K562 (cell line): ENCODE data around the gene HMCN2. TPM values are rescaled to one million over a fixed set of nuclear protein-coding genes. Genes with fewer than 3 reads are reported as not detected.

Experiments used
- ARID2 ChIP-seq: fragments of 450-650 bp; IDR thresholded peaks from 2 replicates; pipeline ENCODE4 v1.6.1; 2017; ENCODE audit warnings: antibody characterized with exemption, mild to moderate bottlenecking
- BHLHE40 ChIP-seq: IDR thresholded peaks from 2 replicates; pipeline ENCODE4 v1.6.1; 2011; ENCODE audit warnings: low read length, improper control_type of control experiment
- CC2D1A ChIP-seq: fragments of 450-650 bp; IDR thresholded peaks from 2 replicates; pipeline ENCODE4 v1.6.1; 2017; ENCODE audit warnings: mild to moderate bottlenecking
- KDM1A ChIP-seq, 2 experiments: fragments of 450-650 bp; IDR thresholded peaks; 2 replicates each; pipeline ENCODE4 v1.6.1; 2016; ENCODE audit warnings: mild to moderate bottlenecking in 2 of 2
- MYC ChIP-seq, 2 experiments: fragments of 250-450 bp in 1 of 2; sonication (Bioruptor Pico) in 1 of 2; IDR thresholded peaks; 2 replicates each; pipeline versions ENCODE4 v1.5.1 to v1.6.1; 2012 to 2021; ENCODE audit warnings: low read depth in 2 of 2, borderline replicate concordance in 1 of 2, improper control_type of control experiment in 1 of 2, low read length in 1 of 2, mild to moderate bottlenecking in 1 of 2, moderate library complexity in 1 of 2
- NR2C2 ChIP-seq, 2 experiments: fragments of 200-800 bp in 1 of 2; sonication (Bioruptor generic) in 1 of 2; sonication (generic) in 1 of 2; formaldehyde crosslinking in 1 of 2; IDR thresholded peaks; 2 replicates each; pipeline versions ENCODE4 v1.6.1 to v1.8.0; 2016 to 2022; ENCODE audit warnings: mild to moderate bottlenecking in 1 of 2, missing compliant biosample characterization in 1 of 2, missing genetic modification characterization in 1 of 2, missing genetic modification reagents in 1 of 2
- PHB2 ChIP-seq: fragments of 450-650 bp; IDR thresholded peaks from 2 replicates; pipeline ENCODE4 v1.6.1; 2017; ENCODE audit warnings: low read depth
- PHF21A ChIP-seq: fragments of 450-650 bp; IDR thresholded peaks from 2 replicates; pipeline ENCODE4 v1.6.1; 2017; ENCODE audit warnings: low read depth, borderline replicate concordance
- PHTF2 ChIP-seq: fragments of 250-450 bp; sonication (Bioruptor Pico); IDR thresholded peaks from 2 replicates; pipeline ENCODE4 v1.5.0; 2021; ENCODE audit warnings: mild to moderate bottlenecking
- RAD21 ChIP-seq, 2 experiments: fragments of 250-450 bp in 1 of 2; fragments of 450-650 bp in 1 of 2; sonication (Bioruptor Pico) in 1 of 2; formaldehyde crosslinking in 1 of 2; IDR thresholded peaks in 1 of 2; conservative IDR thresholded peaks in 1 of 2; 2 replicates each; pipeline versions ENCODE4 v1.4.0 to v1.8.0; 2020 to 2022; ENCODE audit warnings: mild to moderate bottlenecking in 2 of 2, moderate library complexity in 1 of 2
- RB1 ChIP-seq: fragments of 450-650 bp; IDR thresholded peaks from 2 replicates; pipeline ENCODE4 v1.6.1; 2017; ENCODE audit warnings: low read depth, mild to moderate bottlenecking
- REST ChIP-seq, 2 experiments: fragments of 450-650 bp; formaldehyde crosslinking in 1 of 2; IDR thresholded peaks; 2 replicates each; pipeline versions ENCODE4 v1.4.0 to v1.6.1; 2014 to 2020; ENCODE audit warnings: mild to moderate bottlenecking in 2 of 2, borderline replicate concordance in 1 of 2, low read depth in 1 of 2
- ZFX ChIP-seq: sonication (generic); formaldehyde crosslinking; IDR thresholded peaks from 2 replicates; pipeline ENCODE4 v1.8.0; 2022; ENCODE audit warnings: mild to moderate bottlenecking, missing genetic modification reagents, moderate library complexity
- ZNF764 ChIP-seq: fragments of 250-450 bp; sonication (Bioruptor Pico); IDR thresholded peaks from 2 replicates; pipeline ENCODE4 v1.4.0; 2020; ENCODE audit warnings: low read depth, mild to moderate bottlenecking, moderate library complexity
- polyA plus RNA-seq, 8 experiments: library from polyadenylated mRNA; depleted of rRNA in 4 of 8; stranded (reverse) in 5 of 8; unstranded in 3 of 8; fragments of >200 nt; fragmentation: Nextera tagmentation in 2 of 8; fragmentation: Illumina TruSeq in 1 of 8; extraction: Ambion mirVana in 2 of 8; extraction: Trizol in 1 of 8; gene quantifications; 2 replicates each; pipeline versions ENCODE4 v1.2.1 to v1.2.3, GENCODE V29; 2011 to 2014; ENCODE audit warnings: inconsistent platforms in 1 of 8, missing spikeins in 1 of 8
- total RNA-seq, 7 experiments: library from RNA; depleted of rRNA in 6 of 7; stranded (reverse); fragments of >200 nt in 6 of 7; fragmentation: Illumina TruSeq in 2 of 7; extraction: Trizol in 2 of 7; gene quantifications; 2 replicates each; pipeline versions ENCODE4 v1.2.1 to v1.2.3, GENCODE V29; 2011 to 2021; ENCODE audit warnings: low replicate concordance in 1 of 7

HMCN2 gene
- total and polyA plus RNA-seq, 9 of the 15 experiments (the other 6 are each of a cell fraction or from before 2014, with no cell fraction given), result 0.01 TPM; not detected in 8

DNA sequence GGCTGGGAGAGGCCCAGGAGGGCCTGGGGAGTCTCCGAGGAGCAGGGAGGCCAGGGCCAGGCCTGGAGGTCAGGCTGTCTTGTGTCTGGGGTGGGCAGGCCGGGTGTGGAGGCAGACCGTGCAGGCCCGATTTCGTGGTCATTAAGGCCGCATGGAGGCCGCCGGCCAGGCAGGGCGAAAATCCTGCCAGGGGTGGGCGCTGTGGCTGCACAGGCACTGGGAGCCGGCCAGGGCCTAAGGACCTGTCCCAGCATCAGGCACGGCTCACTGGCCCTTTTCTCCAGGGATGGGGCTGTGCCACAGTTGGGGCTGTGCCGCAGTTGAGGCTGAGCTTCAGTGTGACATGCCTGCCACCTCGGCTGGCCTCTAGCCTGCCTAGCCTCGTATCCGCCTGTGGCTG is 215.1 kb downstream of the HMCN2 start (continued):
- 0 out of 2 replicates have a peak, but pooled peaks have one; percentile 31 for TF ChIP-seq NR2C2 (CRISPR knock-in tag; IDR thresholded peaks at IDR 0.05)
- no peak for TF ChIP-seq NR2C2 (tag; IDR thresholded peaks at IDR 0.05)
- TF ChIP-seq REST (IDR thresholded peaks at IDR 0.05; ENCODE audit: borderline replicate concordance), result peak; percentile 72
- TF ChIP-seq REST (CRISPR knock-in tag; IDR thresholded peaks at IDR 0.05; ENCODE audit: low read depth), result no peak
- no peak for TF ChIP-seq PHB2
- peak; percentile 53; the same call in 1 of the 2 replicates for TF ChIP-seq MYC (IDR thresholded peaks at IDR 0.05; ENCODE audit: low read depth, low read length)
- no peak for TF ChIP-seq MYC (CRISPR knock-in tag; IDR thresholded peaks at IDR 0.05; ENCODE audit: borderline replicate concordance, low read depth)
- 0 out of 2 replicates have a peak, but pooled peaks have one; percentile 52 for TF ChIP-seq ARID2
- peak; percentile 68 to 89 for TF ChIP-seq RAD21 (CRISPR knock-in tag; conservative IDR thresholded peaks at IDR 0.05 in 1 of 2, IDR thresholded peaks at IDR 0.05 in 1 of 2)
- TF ChIP-seq ZNF764, result 0 out of 2 replicates have a peak, but pooled peaks have one; percentile 10
- peak in 1 of 2 experiments; percentile 38; a peak in 2 of 4 replicates for TF ChIP-seq KDM1A (IDR thresholded peaks at IDR 0.05)
- TF ChIP-seq PHF21A, result peak; percentile 93
- 0 out of 2 replicates have a peak, but pooled peaks have one; percentile 16 for TF ChIP-seq BHLHE40
- peak; percentile 38; the same call in 1 of the 2 replicates for TF ChIP-seq CC2D1A
- TF ChIP-seq ZFX (CRISPR knock-in tag), result peak; percentile 61
- TF ChIP-seq RB1, result peak; percentile 35; the same call in 1 of the 2 replicates
- TF ChIP-seq PHTF2 (CRISPR knock-in tag), result no peak
